ENCODE data around the gene PCDHB9.
"Not testable (repeated sequence)": the region's sequence is repeated elsewhere in the genome, so short reads cannot be mapped to it uniquely, and the experiment has no call there.

PCDHB9 gene

DNA sequence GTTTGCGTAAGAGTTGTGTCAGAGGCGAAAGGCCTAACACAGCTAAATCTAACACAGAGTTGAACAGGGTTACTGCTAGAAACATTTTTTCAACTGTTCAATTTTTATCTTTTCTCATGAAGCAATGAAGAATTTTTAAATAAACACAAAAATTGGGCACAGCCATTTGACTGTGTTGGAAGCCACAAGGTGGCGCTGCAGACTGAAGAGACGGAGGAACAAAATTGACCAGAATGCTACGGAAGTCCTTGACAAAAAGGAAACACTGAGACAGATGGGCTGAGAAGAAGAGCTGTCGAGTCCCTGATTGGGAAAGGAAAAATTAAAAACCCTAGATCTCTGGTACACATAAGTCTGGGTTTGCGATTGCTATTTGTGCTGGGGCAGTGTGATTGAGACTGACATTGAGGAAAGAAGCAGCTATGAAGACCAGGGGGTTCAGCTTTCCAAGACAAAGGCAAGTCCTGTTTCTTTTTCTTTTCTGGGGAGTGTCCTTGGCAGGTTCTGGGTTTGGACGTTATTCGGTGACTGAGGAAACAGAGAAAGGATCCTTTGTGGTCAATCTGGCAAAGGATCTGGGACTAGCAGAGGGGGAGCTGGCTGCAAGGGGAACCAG is at the start of gene PCDHB9:
PCDHB9 (plus strand) TSS at position 265 of the 616 bp plus-strand sequence; CDS start at position 423, 158 bp downstream.
- DNase-seq (ENCODE audit: low read depth, low spot score) = peak; percentile 7

DNA sequence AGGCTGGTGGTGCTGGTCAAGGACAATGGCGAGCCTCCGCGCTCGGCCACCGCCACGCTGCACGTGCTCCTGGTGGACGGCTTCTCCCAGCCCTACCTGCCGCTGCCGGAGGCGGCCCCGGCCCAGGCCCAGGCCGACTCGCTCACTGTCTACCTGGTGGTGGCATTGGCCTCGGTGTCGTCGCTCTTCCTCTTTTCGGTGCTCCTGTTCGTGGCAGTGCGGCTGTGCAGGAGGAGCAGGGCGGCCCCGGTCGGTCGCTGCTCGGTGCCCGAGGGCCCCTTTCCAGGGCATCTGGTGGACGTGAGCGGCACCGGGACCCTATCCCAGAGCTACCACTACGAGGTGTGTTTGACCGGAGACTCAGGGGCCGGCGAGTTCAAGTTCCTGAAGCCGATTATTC is 49.6 kb upstream of the PCDHB9 start:
- DNase-seq (ENCODE audit: low read depth, low spot score) = not testable (repeated sequence)

DNA sequence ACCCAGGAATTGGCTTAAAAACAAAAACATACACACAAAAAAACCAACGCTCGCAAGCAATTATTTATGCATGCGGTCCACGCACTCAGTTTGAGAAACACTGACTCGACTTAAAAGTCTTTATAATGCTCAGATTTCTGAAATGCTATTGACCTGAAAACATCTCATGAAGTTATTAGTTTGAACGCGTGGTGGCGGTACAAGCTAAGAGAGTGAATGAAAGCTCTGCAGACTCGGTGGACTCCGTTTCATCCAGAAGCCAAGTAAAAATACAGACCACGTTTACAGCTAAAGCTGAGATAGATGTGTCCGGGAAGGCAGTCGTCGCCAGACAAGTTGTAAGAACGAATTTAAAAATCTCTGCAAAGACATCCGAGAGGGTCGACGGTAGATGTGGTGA is 37.1 kb upstream of the PCDHB9 start, which contains the start of gene PCDHB6:
PCDHB6 (plus strand) TSS at position 246 of the 400 bp plus-strand sequence. CDS start 201 bp downstream, outside the sequence.
- DNase-seq (ENCODE audit: low read depth, low spot score) = peak; percentile 4

DNA sequence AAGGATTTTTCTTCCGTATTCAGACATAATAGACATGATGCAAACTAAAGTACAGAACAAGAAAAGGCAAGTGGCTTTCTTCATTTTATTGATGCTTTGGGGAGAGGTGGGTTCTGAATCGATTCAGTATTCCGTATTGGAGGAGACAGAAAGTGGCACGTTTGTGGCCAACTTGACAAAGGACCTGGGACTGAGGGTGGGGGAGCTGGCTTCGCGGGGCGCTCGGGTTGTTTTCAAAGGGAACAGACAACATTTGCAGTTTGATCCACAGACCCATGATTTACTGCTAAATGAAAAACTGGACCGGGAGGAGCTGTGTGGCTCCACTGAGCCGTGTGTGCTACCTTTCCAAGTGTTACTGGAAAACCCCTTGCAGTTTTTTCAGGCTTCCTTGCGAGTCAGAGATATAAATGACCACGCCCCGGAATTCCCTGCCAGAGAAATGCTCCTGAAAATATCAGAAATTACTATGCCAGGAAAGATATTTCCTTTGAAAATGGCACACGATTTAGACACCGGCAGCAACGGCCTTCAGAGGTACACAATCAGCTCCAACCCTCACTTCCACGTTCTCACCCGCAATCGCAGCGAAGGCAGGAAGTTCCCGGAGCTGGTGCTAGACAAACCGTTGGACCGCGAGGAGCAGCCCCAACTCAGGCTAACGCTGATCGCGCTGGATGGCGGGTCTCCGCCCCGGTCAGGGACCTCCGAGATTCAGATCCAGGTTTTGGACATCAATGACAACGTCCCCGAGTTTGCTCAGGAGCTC is 36.6 kb upstream of the PCDHB9 start:
- DNase-seq (ENCODE audit: low read depth, low spot score) = no peak

DNA sequence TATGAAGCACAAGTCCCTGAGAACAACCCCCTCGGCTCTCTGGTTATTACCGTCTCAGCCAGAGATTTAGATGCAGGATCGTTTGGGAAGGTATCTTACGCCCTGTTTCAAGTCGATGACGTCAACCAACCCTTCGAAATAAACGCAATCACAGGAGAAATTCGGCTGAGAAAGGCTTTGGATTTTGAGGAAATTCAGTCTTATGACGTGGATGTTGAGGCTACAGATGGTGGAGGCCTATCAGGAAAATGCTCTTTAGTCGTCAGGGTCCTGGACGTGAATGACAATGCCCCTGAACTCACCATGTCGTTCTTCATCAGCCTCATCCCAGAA is 36.0 kb upstream of the PCDHB9 start:
- no peak for DNase-seq (ENCODE audit: low read depth, low spot score)

DNA sequence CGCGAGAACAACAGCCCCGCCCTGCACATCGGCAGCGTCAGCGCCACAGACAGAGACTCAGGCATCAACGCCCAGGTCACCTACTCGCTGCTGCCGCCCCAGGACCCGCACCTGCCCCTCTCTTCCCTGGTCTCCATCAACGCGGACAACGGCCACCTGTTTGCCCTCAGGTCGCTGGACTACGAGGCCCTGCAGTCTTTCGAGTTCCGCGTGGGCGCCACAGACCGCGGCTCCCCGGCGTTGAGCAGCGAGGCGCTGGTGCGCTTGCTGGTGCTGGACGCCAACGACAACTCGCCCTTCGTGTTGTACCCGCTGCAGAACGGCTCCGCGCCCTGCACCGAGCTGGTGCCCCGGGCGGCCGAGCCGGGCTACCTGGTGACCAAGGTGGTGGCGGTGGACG is 35.3 kb upstream of the PCDHB9 start:
- not testable (repeated sequence) for DNase-seq (ENCODE audit: low read depth, low spot score)

DNA sequence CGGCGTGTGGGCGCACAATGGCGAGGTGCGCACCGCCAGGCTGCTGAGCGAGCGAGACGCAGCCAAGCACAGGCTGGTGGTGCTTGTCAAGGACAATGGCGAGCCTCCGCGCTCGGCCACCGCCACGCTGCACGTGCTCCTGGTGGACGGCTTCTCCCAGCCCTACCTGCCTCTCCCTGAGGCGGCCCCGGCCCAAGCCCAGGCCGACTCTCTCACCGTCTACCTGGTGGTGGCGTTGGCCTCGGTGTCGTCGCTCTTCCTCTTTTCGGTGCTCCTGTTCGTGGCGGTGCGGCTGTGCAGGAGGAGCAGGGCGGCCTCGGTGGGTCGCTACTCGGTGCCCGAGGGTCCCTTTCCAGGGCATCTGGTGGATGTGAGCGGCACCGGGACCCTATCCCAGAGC is 34.9 kb upstream of the PCDHB9 start:
- DNase-seq (ENCODE audit: low read depth, low spot score) = not testable (repeated sequence)

DNA sequence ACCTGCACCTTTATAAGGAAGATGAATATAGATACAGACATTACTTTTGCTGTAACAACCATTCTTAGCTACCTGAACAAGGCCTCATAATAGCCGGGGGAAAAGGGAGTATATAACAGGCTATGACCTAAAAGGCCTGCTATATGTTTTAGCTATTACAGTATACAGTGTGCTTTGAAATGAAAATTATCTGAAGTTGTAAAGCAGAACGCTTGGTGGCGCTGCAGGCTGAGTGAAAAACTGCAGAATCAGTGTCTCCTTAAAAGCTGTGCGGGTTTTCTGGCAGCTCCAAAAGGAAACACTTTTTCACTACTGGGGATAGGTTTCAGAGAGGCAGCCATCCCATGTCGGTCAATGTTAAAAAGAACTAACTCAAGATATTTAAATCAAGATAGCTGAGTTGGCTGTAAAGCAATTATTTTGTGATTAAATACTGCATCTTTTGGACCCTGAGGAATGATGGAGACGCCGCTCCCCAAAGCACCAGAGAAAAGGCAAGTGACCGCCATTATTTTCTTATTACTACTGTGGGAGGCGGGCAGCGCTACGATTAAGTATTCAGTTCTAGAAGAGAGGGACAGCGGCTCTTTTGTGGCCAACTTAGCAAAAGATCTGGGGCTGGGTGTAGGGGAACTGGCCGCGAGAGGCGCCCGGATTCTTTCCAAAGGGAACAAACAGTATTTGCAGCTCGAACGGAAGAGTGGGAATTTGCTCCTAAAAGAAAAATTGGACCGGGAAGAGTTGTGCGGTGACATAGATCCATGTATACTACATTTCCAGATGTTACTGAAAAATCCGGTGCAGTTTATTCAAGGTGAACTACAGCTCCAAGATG is 31.2 kb upstream of the PCDHB9 start:
- DNase-seq (ENCODE audit: low read depth, low spot score) = no peak

DNA sequence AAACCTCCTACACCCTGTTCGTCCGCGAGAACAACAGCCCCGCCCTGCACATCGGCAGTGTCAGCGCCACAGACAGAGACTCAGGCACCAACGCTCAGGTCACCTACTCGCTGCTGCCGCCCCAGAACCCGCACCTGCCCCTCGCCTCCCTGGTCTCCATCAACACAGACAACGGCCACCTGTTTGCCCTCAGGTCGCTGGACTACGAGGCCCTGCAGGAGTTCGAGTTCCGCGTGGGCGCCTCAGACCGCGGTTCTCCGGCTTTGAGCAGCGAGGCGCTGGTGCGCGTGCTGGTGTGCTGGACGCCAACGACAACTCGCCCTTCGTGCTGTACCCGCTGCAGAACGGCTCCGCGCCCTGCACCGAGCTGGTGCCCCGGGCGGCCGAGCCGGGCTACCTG is 29.6 kb upstream of the PCDHB9 start:
- not testable (repeated sequence) for DNase-seq (ENCODE audit: low read depth, low spot score)

DNA sequence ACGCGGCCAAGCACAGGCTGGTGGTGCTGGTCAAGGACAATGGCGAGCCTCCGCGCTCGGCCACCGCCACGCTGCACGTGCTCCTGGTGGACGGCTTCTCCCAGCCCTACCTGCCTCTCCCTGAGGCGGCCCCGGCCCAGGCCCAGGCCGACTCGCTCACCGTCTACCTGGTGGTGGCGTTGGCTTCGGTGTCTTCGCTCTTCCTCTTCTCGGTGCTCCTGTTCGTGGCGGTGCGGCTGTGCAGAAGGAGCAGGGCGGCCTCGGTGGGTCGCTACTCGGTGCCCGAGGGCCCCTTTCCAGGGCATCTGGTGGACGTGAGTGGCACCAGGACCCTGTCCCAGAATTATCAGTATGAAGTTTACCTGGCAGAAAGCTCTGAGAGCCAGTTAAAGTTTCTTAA is 29.1 kb upstream of the PCDHB9 start:
- not testable (repeated sequence) for DNase-seq (ENCODE audit: low read depth, low spot score)

DNA sequence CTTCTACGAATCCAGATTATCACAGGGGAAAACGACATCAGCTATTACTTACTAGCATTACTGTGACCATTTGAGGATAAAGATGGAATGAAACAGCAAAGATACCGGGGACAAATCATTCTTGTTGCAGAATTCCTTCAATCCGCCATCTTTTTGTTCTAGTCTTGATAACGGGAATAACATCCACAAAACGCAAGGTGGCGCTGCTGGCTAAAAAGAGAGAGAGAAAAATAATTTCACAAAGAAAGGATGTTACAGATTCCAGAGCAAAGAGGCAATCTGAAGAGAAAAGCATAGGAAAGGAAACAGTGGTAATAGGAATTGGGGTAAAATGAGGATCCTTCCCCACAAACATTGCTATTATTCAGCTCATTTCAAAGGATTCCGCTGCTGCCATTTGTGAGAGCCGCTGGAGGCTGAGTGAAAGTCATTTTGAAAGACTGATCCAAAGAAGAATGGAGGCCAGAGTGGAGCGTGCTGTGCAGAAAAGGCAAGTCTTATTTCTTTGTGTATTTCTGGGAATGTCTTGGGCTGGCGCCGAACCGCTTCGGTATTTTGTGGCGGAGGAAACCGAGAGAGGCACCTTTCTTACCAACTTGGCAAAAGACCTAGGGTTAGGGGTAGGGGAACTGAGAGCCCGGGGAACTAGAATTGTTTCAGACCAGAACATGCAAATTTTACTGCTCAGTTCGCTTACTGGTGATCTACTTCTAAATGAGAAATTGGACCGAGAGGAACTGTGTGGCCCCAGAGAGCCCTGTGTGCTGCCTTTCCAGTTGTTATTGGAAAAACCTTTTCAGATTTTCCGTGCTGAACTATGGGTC is 14.4 kb upstream of the PCDHB9 start, which contains the start of gene PCDHB7:
PCDHB7 (plus strand) TSS at position 264 of the 824 bp plus-strand sequence; CDS start at position 456, 192 bp downstream.
- DNase-seq (ENCODE audit: low read depth, low spot score) = peak; percentile 33

DNA sequence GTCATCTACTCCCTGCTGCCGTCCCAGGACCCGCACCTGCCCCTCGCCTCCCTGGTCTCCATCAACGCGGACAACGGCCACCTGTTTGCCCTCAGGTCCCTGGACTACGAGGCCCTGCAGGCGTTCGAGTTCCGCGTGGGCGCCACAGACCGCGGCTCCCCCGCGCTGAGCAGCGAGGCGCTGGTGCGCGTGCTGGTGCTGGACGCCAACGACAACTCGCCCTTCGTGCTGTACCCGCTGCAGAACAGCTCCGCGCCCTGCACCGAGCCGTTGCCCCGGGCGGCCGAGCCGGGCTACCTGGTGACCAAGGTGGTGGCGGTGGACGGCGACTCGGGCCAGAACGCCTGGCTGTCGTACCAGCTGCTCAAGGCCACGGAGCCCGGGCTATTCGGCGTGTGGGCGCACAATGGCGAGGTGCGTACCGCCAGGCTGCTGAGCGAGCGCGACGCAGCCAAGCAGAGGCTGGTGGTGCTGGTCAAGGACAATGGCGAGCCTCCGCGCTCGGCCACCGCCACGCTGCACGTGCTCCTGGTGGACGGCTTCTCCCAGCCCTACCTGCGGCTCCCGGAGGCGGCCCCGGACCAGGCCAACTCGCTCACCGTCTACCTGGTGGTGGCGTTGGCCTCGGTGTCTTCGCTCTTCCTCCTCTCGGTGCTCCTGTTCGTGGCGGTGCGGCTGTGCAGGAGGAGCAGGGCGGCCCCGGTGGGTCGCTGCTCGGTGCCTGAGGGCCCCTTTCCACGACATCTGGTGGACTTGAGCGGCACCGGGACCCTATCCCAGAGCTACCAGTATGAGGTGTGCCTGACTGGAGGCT is 12.5 kb upstream of the PCDHB9 start:
- DNase-seq (ENCODE audit: low read depth, low spot score) = not testable (repeated sequence)

DNA sequence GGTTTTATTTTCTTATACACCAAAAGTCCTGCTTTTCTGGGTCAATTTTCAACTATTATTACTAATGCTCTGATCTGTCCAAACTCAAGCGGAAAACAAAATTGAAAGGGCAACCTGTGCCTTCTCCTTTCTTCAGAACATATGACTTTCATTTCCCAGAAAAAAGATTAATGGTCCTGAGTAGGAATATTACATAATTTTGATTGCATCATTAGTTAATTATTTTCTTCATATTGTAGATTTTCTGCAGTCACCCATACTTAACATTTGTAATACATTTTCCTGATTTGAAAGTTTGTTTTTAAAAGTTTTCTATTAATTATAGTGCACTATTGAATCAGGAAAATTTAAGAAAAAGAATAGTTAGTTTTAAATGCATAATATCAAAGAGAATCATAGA is 11.0 kb upstream of the PCDHB9 start:
- DNase-seq (ENCODE audit: low read depth, low spot score) = no peak

DNA sequence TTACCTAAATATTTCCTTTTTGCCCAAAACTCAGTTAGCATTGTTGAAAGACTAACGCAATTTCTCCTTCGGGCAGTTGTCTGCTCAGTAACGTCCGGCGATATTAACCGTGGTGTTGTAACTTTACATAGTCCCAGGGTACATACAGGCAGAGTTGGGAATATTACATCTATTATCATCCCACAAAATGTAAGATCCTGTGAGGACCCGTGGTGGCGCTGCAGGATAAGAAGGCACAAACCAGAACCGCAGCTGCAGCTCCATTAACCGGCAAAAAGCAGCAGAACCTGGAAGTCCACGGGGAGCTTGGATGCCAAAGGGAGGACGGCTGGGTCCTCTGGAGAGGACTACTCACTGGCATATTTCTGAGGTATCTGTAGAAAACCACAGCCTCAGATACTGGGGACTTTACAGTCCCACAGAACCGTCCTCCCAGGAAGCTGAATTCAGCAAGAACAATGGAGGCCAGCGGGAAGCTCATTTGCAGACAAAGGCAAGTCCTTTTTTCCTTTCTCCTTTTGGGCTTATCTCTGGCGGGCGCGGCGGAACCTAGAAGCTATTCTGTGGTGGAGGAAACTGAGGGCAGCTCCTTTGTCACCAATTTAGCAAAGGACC is 9.3 kb upstream of the PCDHB9 start, which contains the start of gene PCDHB8:
PCDHB8 (plus strand) TSS at position 214 of the 615 bp plus-strand sequence; CDS start at position 459, 245 bp downstream.
- not testable (repeated sequence) for DNase-seq (ENCODE audit: low read depth, low spot score)

DNA sequence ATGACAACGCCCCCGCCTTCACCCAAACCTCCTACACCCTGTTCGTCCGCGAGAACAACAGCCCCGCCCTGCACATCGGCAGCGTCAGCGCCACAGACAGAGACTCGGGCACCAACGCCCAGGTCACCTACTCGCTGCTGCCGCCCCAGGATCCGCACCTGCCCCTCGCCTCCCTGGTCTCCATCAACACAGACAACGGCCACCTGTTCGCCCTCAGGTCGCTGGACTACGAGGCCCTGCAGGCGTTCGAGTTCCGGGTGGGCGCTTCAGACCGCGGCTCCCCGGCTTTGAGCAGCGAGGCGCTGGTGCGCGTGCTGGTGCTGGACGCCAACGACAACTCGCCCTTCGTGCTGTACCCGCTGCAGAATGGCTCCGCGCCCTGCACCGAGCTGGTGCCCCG is 7.6 kb upstream of the PCDHB9 start:
- DNase-seq (ENCODE audit: low read depth, low spot score) = not testable (repeated sequence)

DNA sequence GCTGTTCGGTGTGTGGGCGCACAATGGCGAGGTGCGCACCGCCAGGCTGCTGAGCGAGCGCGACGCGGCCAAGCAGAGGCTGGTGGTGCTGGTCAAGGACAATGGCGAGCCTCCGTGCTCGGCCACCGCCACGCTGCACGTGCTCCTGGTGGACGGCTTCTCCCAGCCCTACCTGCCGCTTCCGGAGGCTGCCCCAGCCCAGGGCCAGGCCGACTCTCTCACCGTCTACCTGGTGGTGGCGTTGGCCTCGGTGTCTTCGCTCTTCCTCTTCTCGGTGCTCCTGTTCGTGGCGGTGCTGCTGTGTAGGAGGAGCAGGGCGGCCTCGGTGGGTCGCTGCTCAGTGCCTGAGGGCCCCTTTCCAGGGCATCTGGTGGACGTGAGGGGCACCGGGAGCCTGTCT is 7.1 kb upstream of the PCDHB9 start:
- DNase-seq (ENCODE audit: low read depth, low spot score) = not testable (repeated sequence)

DNA sequence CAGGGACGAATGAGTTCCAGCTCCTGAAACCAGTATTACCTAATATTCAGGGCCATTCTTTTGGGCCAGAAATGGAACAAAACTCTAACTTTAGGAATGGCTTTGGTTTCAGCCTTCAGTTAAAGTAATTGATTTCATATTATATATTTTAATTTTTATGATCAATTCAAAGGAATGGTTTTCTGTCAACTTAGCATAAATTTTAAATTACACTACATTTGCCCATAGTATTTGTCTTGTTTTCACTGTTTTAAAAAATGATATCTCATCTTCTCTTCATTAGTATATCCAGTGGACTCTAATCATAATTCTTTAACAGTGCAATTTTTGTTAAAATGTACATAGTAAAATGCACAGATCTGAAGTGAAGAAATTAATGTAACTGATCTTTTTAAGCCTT is 6.6 kb upstream of the PCDHB9 start:
- DNase-seq (ENCODE audit: low read depth, low spot score) = no peak

DNA sequence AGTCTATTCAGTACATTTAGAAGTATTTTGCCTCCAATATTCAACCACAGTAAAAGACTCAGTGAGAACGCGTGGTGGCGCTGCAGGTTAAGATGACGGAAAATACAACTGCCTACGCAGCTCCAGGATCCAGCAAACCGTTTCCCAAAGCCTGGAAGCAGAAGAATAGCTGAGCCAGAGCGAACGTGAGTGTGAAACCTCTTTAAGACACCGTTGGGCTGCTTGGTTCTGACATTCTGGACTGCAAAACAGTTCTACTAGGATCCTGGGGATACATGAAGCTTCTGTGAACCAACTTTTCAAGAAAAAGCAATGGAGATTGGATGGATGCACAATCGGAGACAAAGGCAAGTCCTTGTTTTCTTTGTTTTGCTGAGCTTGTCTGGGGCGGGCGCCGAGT is 4.7 kb upstream of the PCDHB9 start, which contains the start of gene PCDHB16:
PCDHB16 (plus strand) TSS at position 140 of the 400 bp plus-strand sequence; CDS start at position 313, 173 bp downstream.
- peak; percentile 28 for DNase-seq (ENCODE audit: low read depth, low spot score)

DNA sequence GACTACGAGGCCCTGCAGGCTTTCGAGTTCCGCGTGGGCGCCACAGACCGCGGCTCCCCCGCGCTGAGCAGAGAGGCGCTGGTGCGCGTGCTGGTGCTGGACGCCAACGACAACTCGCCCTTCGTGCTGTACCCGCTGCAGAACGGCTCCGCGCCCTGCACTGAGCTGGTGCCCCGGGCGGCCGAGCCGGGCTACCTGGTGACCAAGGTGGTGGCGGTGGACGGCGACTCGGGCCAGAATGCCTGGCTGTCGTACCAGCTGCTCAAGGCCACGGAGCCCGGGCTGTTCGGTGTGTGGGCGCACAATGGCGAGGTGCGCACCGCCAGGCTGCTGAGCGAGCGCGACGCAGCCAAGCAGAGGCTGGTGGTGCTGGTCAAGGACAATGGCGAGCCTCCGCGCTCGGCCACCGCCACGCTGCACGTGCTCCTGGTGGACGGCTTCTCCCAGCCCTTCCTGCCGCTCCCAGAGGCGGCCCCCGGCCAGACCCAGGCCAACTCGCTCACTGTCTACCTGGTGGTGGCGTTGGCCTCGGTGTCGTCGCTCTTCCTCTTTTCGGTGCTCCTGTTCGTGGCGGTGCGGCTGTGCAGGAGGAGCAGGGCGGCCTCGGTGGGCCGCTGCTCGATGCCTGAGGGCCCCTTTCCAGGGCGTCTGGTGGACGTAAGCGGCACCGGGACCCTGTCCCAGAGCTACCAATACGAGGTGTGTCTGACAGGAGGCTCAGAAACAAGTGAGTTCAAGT is 2.7 kb upstream of the PCDHB9 start:
- DNase-seq (ENCODE audit: low read depth, low spot score) = not testable (repeated sequence)

Measured in astrocyte of the hippocampus (primary cell).